ENCODE measurements around the gene MTHFD2L. TPM values are rescaled to one million over a fixed set of nuclear protein-coding genes. Genes with fewer than 3 reads are reported as not detected.

MTHFD2L gene
- total RNA-seq, 1 experiment from 2014 or later, result 11.6 TPM

DNA sequence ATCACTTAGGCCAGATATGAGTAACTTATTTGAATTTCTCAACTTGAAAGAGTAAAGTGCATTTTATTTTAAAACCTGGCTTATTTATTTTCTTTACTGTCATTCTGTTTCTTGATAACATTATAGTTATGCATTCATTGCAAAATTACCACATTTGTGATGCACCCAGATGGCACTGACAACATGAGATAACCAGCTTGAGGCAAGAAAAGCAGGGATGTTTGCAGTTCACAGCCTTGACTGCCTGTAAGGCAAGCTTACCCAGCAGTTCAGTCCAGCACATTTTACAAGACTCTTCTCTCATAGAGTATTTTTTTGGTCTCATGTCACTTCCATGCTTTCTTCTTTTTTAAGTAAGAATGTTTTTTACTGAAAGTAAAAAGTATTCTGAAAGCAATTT lies 125.0 kb downstream of the MTHFD2L start:
- no peak overlapping the region for H3K4me3 ChIP-seq (ENCODE audit: low read depth, low read length)

DNA sequence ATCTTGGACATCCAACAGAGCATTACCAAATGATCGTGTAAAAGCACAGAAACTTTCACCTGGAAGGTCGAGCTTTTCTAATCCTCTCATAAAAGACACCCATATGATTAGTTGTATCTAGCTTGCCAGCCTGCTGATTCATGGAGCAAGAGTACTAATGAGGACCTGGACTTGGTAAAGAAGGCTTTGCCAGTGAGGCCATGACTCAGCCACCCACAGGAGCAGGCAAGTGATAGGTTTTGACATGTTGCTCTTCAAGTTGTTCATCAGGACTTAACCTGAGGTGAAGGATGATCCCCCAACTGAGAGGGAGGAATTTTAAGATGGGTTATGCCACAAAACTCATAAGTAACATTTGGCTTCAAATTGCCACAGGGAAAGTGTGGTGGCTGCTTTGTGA lies 125.7 kb downstream of the MTHFD2L start:
- no TSS peak for BruUV-seq (replicated peaks)
- Mint-ChIP-seq H3K4me3 (ENCODE audit: unreplicated experiment) (no peak overlapping the region), H3K27me3 (ENCODE audit: insufficient read depth, unreplicated experiment) (no peaks in the 10 kb centered on the region), H3K36me3 (ENCODE audit: insufficient read depth, unreplicated experiment) (no peaks in the 10 kb centered on the region), H3K27ac (ENCODE audit: unreplicated experiment) (no peak overlapping the region), H3K9me3 (ENCODE audit: unreplicated experiment) (no peaks in the 10 kb centered on the region), H3K4me1 (ENCODE audit: low read depth, unreplicated experiment) (peaks cover 11% of the 10 kb centered on the region)
- ChIA-PET POLR2A (no interaction called here), CTCF (no interaction called here)
- H3K9me3 ChIP-seq, result no peaks in the 10 kb centered on the region
- H3K27me3 ChIP-seq (replicated peaks; ENCODE audit: control insufficient read depth, insufficient read depth, low read length), result no peaks in the 10 kb centered on the region
- TF ChIP-seq, protein P1, sequence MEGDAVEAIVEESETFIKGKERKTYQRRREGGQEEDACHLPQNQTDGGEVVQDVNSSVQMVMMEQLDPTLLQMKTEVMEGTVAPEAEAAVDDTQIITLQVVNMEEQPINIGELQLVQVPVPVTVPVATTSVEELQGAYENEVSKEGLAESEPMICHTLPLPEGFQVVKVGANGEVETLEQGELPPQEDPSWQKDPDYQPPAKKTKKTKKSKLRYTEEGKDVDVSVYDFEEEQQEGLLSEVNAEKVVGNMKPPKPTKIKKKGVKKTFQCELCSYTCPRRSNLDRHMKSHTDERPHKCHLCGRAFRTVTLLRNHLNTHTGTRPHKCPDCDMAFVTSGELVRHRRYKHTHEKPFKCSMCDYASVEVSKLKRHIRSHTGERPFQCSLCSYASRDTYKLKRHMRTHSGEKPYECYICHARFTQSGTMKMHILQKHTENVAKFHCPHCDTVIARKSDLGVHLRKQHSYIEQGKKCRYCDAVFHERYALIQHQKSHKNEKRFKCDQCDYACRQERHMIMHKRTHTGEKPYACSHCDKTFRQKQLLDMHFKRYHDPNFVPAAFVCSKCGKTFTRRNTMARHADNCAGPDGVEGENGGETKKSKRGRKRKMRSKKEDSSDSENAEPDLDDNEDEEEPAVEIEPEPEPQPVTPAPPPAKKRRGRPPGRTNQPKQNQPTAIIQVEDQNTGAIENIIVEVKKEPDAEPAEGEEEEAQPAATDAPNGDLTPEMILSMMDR (IDR thresholded peaks at IDR 0.05; ENCODE audit: insufficient read depth in 1 of 2, low read depth in 1 of 2, low read length in 1 of 2, severe bottlenecking in 1 of 2, unreplicated experiment in 1 of 2), result no peak
- no peak for DNase-seq
- no peaks in the 10 kb centered on the region for H3K36me3 ChIP-seq (ENCODE audit: control insufficient read depth, insufficient read depth, low read length)
- H3K4me1 ChIP-seq, result no peaks in the 10 kb centered on the region
- intact Hi-C loops (cut with micrococcal nuclease; ENCODE audit: unreplicated experiment), result no loop called here
- H3K4me3 ChIP-seq (ENCODE audit: low read depth, low read length), result no peak overlapping the region

More for the DNA sequence above, 125.0 kb downstream of the MTHFD2L start:
- Histone ChIP-seq H3K4me1 (no peaks in the 10 kb centered on the region), H3K36me3 (ENCODE audit: control insufficient read depth, insufficient read depth, low read length) (no peaks in the 10 kb centered on the region), H3K9me3 (no peaks in the 10 kb centered on the region), H3K27me3 (replicated peaks; ENCODE audit: control insufficient read depth, insufficient read depth, low read length) (no peaks in the 10 kb centered on the region)
- ChIA-PET CTCF (no interaction called here), POLR2A (no interaction called here)
- intact Hi-C loops (cut with micrococcal nuclease; ENCODE audit: unreplicated experiment), result no loop called here
- TF ChIP-seq, protein P1 (IDR thresholded peaks at IDR 0.05; ENCODE audit: insufficient read depth in 1 of 2, low read depth in 1 of 2, low read length in 1 of 2, severe bottlenecking in 1 of 2, unreplicated experiment in 1 of 2), result no peak
- Mint-ChIP-seq H3K27me3 (ENCODE audit: insufficient read depth, unreplicated experiment) (no peaks in the 10 kb centered on the region), H3K27ac (ENCODE audit: unreplicated experiment) (no peak overlapping the region), H3K9me3 (ENCODE audit: unreplicated experiment) (no peaks in the 10 kb centered on the region), H3K4me3 (ENCODE audit: unreplicated experiment) (no peak overlapping the region), H3K4me1 (ENCODE audit: low read depth, unreplicated experiment) (peaks cover 11% of the 10 kb centered on the region), H3K36me3 (ENCODE audit: insufficient read depth, unreplicated experiment) (no peaks in the 10 kb centered on the region)
- DNase-seq, result no peak
- no TSS peak for BruUV-seq (replicated peaks)

DNA sequence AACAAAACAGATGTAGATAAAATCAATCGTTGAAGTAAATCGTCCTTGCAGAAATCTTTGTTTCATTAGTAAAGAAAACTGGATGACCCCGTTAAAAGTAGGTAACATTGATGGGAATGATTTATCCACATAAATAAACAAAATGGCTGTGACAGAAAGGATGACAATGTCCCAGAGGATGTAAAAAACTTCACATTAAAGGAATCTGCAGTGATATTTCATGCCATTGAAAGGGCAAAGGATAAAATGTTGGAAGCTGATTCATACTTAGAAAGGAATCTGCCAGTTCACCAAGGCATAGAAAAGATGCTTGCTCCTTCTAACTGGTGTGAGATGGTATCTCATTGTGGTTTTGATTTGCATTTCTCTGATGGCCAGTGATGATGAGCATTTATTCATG lies 126.1 kb downstream of the MTHFD2L start:
- POLR2A ChIA-PET, result no interaction called here
- Histone ChIP-seq H3K27me3 (replicated peaks; ENCODE audit: control insufficient read depth, insufficient read depth, low read length) (no peaks in the 10 kb centered on the region), H3K4me1 (no peaks in the 10 kb centered on the region), H3K4me3 (ENCODE audit: low read depth, low read length) (no peak overlapping the region), H3K36me3 (ENCODE audit: control insufficient read depth, insufficient read depth, low read length) (no peaks in the 10 kb centered on the region), H3K9me3 (no peaks in the 10 kb centered on the region)
- Mint-ChIP-seq H3K9me3 (ENCODE audit: unreplicated experiment) (no peaks in the 10 kb centered on the region), H3K27me3 (ENCODE audit: insufficient read depth, unreplicated experiment) (no peaks in the 10 kb centered on the region), H3K4me3 (ENCODE audit: unreplicated experiment) (no peak overlapping the region), H3K36me3 (ENCODE audit: insufficient read depth, unreplicated experiment) (no peaks in the 10 kb centered on the region), H3K27ac (ENCODE audit: unreplicated experiment) (no peak overlapping the region), H3K4me1 (ENCODE audit: low read depth, unreplicated experiment) (peaks cover 11% of the 10 kb centered on the region)
- DNase-seq, result no peak
- BruUV-seq (replicated peaks), result no TSS peak
- TF ChIP-seq, protein P1 (IDR thresholded peaks at IDR 0.05; ENCODE audit: insufficient read depth in 1 of 2, low read depth in 1 of 2, low read length in 1 of 2, severe bottlenecking in 1 of 2, unreplicated experiment in 1 of 2), result no peak
- CTCF ChIA-PET, result interaction anchor here (0.7 kb wide), 1 partner anchor 1623 kb away, joined by 4 read pairs; no protein-coding TSS in a partner anchor
- intact Hi-C loops (cut with micrococcal nuclease; ENCODE audit: unreplicated experiment), result no loop called here
